ENCODE results near the gene ZNF791.

Gene ZNF791

GRCh38 chr19:12666265-12667048 is 55.7 kb downstream of the ZNF791 start, which contains the start of the genes MAN2B1 and WDR83:
Gene MAN2B1 (minus strand): TSS chr19:12666742. CDS start chr19:12666701, 41 bp downstream.
Gene WDR83 (plus strand): TSS chr19:12666807. CDS start chr19:12669791, 2,984 bp downstream.
- H3K4me1 ChIP-seq: no peaks in the 10 kb centered on the region
- no peak for TF ChIP-seq CTCF (IDR thresholded peaks at IDR 0.05; ENCODE audit: low read depth, low read length)
- H3K27me3 ChIP-seq: no peaks in the 10 kb centered on the region
- DNase-seq: peak; percentile 88
- H3K36me3 ChIP-seq: peaks cover 12% of the 10 kb centered on the region; the same call in 1 of the 2 replicates
- peak within 1 kb of the TSS; percentile 89 for H3K4me3 ChIP-seq (ENCODE audit: low read depth, low read length)
- no peaks in the 10 kb centered on the region for H3K9me3 ChIP-seq

- TF ChIP-seq CTCF (IDR thresholded peaks at IDR 0.05; ENCODE audit: low read depth, low read length): no peak
- Histone ChIP-seq H3K36me3 (peaks cover 22% of the 10 kb centered on the region), H3K4me3 (ENCODE audit: low read depth, low read length) (peak overlapping the region; percentile 81), H3K4me1 (no peaks in the 10 kb centered on the region), H3K27me3 (no peaks in the 10 kb centered on the region), H3K9me3 (no peaks in the 10 kb centered on the region)
- no peak for DNase-seq
Measured at GRCh38 chr19:12667731-12668302, 57.1 kb downstream of the ZNF791 start.

GRCh38 chr19:12668346-12668745 is 57.6 kb downstream of the ZNF791 start:
- peaks cover 24% of the 10 kb centered on the region for H3K36me3 ChIP-seq
- H3K4me1 ChIP-seq: no peaks in the 10 kb centered on the region
- H3K27me3 ChIP-seq: no peaks in the 10 kb centered on the region
- peak overlapping the region; percentile 81 for H3K4me3 ChIP-seq (ENCODE audit: low read depth, low read length)
- DNase-seq: no peak
- H3K9me3 ChIP-seq: no peaks in the 10 kb centered on the region
- TF ChIP-seq CTCF (IDR thresholded peaks at IDR 0.05; ENCODE audit: low read depth, low read length): no peak

- Histone ChIP-seq H3K36me3 (peaks cover 28% of the 10 kb centered on the region), H3K9me3 (no peaks in the 10 kb centered on the region), H3K4me3 (ENCODE audit: low read depth, low read length) (peak overlapping the region; percentile 81), H3K27me3 (no peaks in the 10 kb centered on the region), H3K4me1 (no peaks in the 10 kb centered on the region)
- no peak for DNase-seq
- no peak for TF ChIP-seq CTCF (IDR thresholded peaks at IDR 0.05; ENCODE audit: low read depth, low read length)
Measured at GRCh38 chr19:12668932-12669269, 58.2 kb downstream of the ZNF791 start.

- Histone ChIP-seq H3K36me3 (peaks cover 34% of the 10 kb centered on the region), H3K27me3 (no peaks in the 10 kb centered on the region), H3K9me3 (no peaks in the 10 kb centered on the region), H3K4me1 (no peaks in the 10 kb centered on the region), H3K4me3 (ENCODE audit: low read depth, low read length) (peak overlapping the region; percentile 81)
- TF ChIP-seq CTCF (IDR thresholded peaks at IDR 0.05; ENCODE audit: low read depth, low read length): no peak
- DNase-seq: peak; percentile 78
Measured at GRCh38 chr19:12669270-12670158, 58.8 kb downstream of the ZNF791 start.
